GM12878 (cell line): ENCODE results near the gene CD55. TPM values are rescaled to one million over a fixed set of nuclear protein-coding genes. Genes with fewer than 3 reads are reported as not detected.

Experiments used
- BCLAF1 ChIP-seq: fragments of 450-650 bp; IDR thresholded peaks from 2 replicates; pipeline ENCODE4 v1.6.1; 2017; ENCODE audit warnings: antibody characterized with exemption, mild to moderate bottlenecking, moderate library complexity
- BRCA1 ChIP-seq: IDR thresholded peaks from 2 replicates; pipeline ENCODE4 v1.6.1; 2011; ENCODE audit warnings: low read depth, low read length, improper control_type of control experiment
- CREB1 ChIP-seq: IDR thresholded peaks from 2 replicates; pipeline ENCODE4 v1.6.1; 2012; ENCODE audit warnings: low read depth, mild to moderate bottlenecking, inconsistent platforms
- DPF2 ChIP-seq: fragments of 450-650 bp; IDR thresholded peaks from 2 replicates; pipeline ENCODE4 v1.6.1; 2017; ENCODE audit warnings: mild to moderate bottlenecking
- ESRRA ChIP-seq: IDR thresholded peaks from 2 replicates; pipeline ENCODE4 v1.6.1; 2012; ENCODE audit warnings: mild to moderate bottlenecking, low read length, improper control_type of control experiment
- ETV6 ChIP-seq, 2 experiments: fragments of 450-650 bp in 1 of 2; IDR thresholded peaks in 1 of 2; conservative IDR thresholded peaks in 1 of 2; 2 replicates each; pipeline ENCODE4 v1.6.1; 2014; ENCODE audit warnings: antibody characterized with exemption in 1 of 2, borderline replicate concordance in 1 of 2, low read depth in 1 of 2, mild to moderate bottlenecking in 1 of 2, moderate library complexity in 1 of 2
- IKZF2 ChIP-seq, 2 experiments: fragments of 450-650 bp; IDR thresholded peaks; 2 replicates each; pipeline ENCODE4 v1.6.1; 2017; ENCODE audit warnings: mild to moderate bottlenecking in 2 of 2, moderate library complexity in 2 of 2
- LARP7 ChIP-seq: fragments of 450-650 bp; IDR thresholded peaks from 2 replicates; pipeline ENCODE4 v1.6.1; 2017; ENCODE audit warnings: mild to moderate bottlenecking
- PBX3 ChIP-seq: IDR thresholded peaks from 2 replicates; pipeline ENCODE4 v1.6.1; 2011; ENCODE audit warnings: mild to moderate bottlenecking, low read depth, low read length, moderate library complexity; ENCODE audit not compliant: insufficient replicate concordance
- RAD21 ChIP-seq: IDR thresholded peaks from 2 replicates; pipeline ENCODE4 v1.6.1; 2011; ENCODE audit warnings: mild to moderate bottlenecking, low read depth, low read length, moderate library complexity; ENCODE audit not compliant: insufficient read depth
- RUNX3 ChIP-seq: IDR thresholded peaks from 2 replicates; pipeline ENCODE4 v1.6.1; 2012; ENCODE audit warnings: low read length, inconsistent platforms
- SIX5 ChIP-seq: IDR thresholded peaks from 2 replicates; pipeline ENCODE4 v1.6.1; 2011; ENCODE audit warnings: mild to moderate bottlenecking, low read depth, low read length, moderate library complexity; ENCODE audit not compliant: severe bottlenecking
- SREBF1 ChIP-seq: IDR thresholded peaks from 2 replicates; pipeline ENCODE4 v1.6.1; 2012; ENCODE audit warnings: mild to moderate bottlenecking, low read length
- STAT1 ChIP-seq: fragments of 450-650 bp; conservative IDR thresholded peaks from 2 replicates; pipeline ENCODE4 v1.6.1; 2014; ENCODE audit warnings: antibody characterized with exemption, mild to moderate bottlenecking
- STAT3 ChIP-seq: IDR thresholded peaks from 2 replicates; pipeline ENCODE4 v1.6.1; 2011; ENCODE audit warnings: low read depth, low read length, improper control_type of control experiment
- SUZ12 ChIP-seq: fragments of 200-600 bp; sonication (generic); IDR thresholded peaks from one replicate; pipeline ENCODE4 v1.6.1; 2018; ENCODE audit warnings: antibody characterized with exemption, mild to moderate bottlenecking; ENCODE audit not compliant: unreplicated experiment
- TBL1XR1 ChIP-seq: IDR thresholded peaks from 2 replicates; pipeline ENCODE4 v1.6.1; 2012; ENCODE audit warnings: low read depth, low read length, improper control_type of control experiment
- TCF3 ChIP-seq: IDR thresholded peaks from 2 replicates; pipeline ENCODE4 v1.6.1; 2012; ENCODE audit warnings: low read depth, mild to moderate bottlenecking, low read length, borderline replicate concordance; ENCODE audit not compliant: insufficient read depth
- WRNIP1 ChIP-seq: IDR thresholded peaks from 2 replicates; pipeline ENCODE4 v1.6.1; 2011; ENCODE audit warnings: low read depth, low read length, improper control_type of control experiment, borderline replicate concordance
- ZBTB33 ChIP-seq: fragments of 450-650 bp; IDR thresholded peaks from 2 replicates; pipeline ENCODE4 v1.6.1; 2017; ENCODE audit warnings: mild to moderate bottlenecking
- ZBTB4 ChIP-seq: fragments of 450-650 bp; formaldehyde crosslinking; IDR thresholded peaks from 2 replicates; pipeline ENCODE4 v1.4.0; 2022; ENCODE audit warnings: mild to moderate bottlenecking, moderate library complexity
- ZNF217 ChIP-seq: fragments of 450-650 bp; IDR thresholded peaks from 2 replicates; pipeline ENCODE4 v1.6.1; 2017; ENCODE audit warnings: antibody characterized with exemption, mild to moderate bottlenecking
- polyA plus RNA-seq, 11 experiments: library from polyadenylated mRNA; depleted of rRNA in 4 of 11; unstranded in 6 of 11; stranded (reverse) in 5 of 11; fragments of >200 nt; fragmentation: Nextera tagmentation in 4 of 11; fragmentation: Illumina TruSeq in 1 of 11; extraction: Ambion mirVana in 4 of 11; extraction: Trizol in 1 of 11; gene quantifications; 1 replicate in 1 of 11; 2 replicates in 10 of 11; pipeline versions ENCODE4 v1.2.1 to v1.2.3, GENCODE V29; 2011 to 2016; ENCODE audit warnings: inconsistent platforms in 2 of 11, missing spikeins in 2 of 11, low read depth in 1 of 11
- total RNA-seq, 4 experiments: library from RNA; depleted of rRNA in 3 of 4; stranded (reverse); fragments of >200 nt in 3 of 4; fragmentation: Illumina TruSeq in 1 of 4; extraction: Trizol in 1 of 4; gene quantifications; 2 replicates each; pipeline versions ENCODE4 v1.2.1 to v1.2.3, GENCODE V29; 2013 to 2021

CD55 gene
- total and polyA plus RNA-seq, 10 of the 15 experiments (the other 5 are each of a cell fraction or from before 2014, with no cell fraction given): 5.2 to 46.5 (median 15.1) TPM

- TF ChIP-seq BCLAF1 (no peak), STAT3 (0 out of 2 replicates have a peak, but pooled peaks have one; percentile 21), PBX3 (no peak), IKZF2 (IDR thresholded peaks at IDR 0.05) (peak; percentile 55 to 60; a peak in 3 of 4 replicates), SIX5 (no peak), ETV6 (conservative IDR thresholded peaks at IDR 0.05 in 1 of 2, IDR thresholded peaks at IDR 0.05 in 1 of 2; ENCODE audit: borderline replicate concordance in 1 of 2, low read depth in 1 of 2) (no peak), RAD21 (no peak), ESRRA (no peak), ZBTB4 (CRISPR knock-in tag) (no peak), BRCA1 (no peak), CREB1 (no peak), SREBF1 (no peak), SUZ12 (no peak), STAT1 (no peak), WRNIP1 (no peak), RUNX3 (0 out of 2 replicates have a peak, but pooled peaks have one; percentile 29), DPF2 (no peak; the same call in 1 of the 2 replicates), TBL1XR1 (0 out of 2 replicates have a peak, but pooled peaks have one; percentile 39), ZNF217 (peak; percentile 9; the same call in 1 of the 2 replicates), LARP7 (no peak), TCF3 (no peak), ZBTB33 (no peak)
Measured at GRCh38 chr1:207335695-207336363, 14.4 kb downstream of the CD55 start (continued).
